ENCODE results near the gene ANKS1A.
"Not testable (repeated sequence)": the region's sequence is repeated elsewhere in the genome, so short reads cannot be mapped to it uniquely, and the experiment has no call there.

DNA sequence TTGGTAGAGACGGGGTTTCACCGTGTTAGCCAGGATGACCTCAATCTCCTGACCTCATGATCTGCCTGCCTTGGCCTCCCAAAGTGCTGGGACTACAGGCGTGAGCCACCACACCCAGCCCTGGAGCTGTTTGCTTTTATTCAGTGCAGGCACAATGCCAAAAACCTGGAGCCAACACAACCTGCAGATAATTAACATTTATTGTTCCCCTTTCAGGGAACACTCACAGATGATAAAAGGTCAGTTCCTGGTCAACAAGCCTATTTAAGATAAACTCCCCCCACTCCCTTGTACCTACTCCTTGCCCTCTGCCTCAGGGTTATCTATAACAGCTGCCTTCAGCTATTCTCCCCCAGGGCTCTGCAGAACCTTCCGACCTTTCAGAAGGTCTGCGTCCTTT is 218.7 kb downstream of the ANKS1A start:
- TF ChIP-seq, protein P1, sequence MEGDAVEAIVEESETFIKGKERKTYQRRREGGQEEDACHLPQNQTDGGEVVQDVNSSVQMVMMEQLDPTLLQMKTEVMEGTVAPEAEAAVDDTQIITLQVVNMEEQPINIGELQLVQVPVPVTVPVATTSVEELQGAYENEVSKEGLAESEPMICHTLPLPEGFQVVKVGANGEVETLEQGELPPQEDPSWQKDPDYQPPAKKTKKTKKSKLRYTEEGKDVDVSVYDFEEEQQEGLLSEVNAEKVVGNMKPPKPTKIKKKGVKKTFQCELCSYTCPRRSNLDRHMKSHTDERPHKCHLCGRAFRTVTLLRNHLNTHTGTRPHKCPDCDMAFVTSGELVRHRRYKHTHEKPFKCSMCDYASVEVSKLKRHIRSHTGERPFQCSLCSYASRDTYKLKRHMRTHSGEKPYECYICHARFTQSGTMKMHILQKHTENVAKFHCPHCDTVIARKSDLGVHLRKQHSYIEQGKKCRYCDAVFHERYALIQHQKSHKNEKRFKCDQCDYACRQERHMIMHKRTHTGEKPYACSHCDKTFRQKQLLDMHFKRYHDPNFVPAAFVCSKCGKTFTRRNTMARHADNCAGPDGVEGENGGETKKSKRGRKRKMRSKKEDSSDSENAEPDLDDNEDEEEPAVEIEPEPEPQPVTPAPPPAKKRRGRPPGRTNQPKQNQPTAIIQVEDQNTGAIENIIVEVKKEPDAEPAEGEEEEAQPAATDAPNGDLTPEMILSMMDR (IDR thresholded peaks at IDR 0.05), result not testable (repeated sequence)
- TF ChIP-seq POLR2A (IDR thresholded peaks at IDR 0.05), result not testable (repeated sequence)

Data from testis (tissue), 2 donors.